ENCODE results near the gene GRHPR. TPM values are rescaled to one million over a fixed set of nuclear protein-coding genes. Genes with fewer than 3 reads are reported as not detected.

GRHPR gene
- total and polyA plus RNA-seq, 2 of the 8 experiments (the other 6 are each of a cell fraction or from before 2014, with no cell fraction given) = 97.0 to 201 TPM

DNA sequence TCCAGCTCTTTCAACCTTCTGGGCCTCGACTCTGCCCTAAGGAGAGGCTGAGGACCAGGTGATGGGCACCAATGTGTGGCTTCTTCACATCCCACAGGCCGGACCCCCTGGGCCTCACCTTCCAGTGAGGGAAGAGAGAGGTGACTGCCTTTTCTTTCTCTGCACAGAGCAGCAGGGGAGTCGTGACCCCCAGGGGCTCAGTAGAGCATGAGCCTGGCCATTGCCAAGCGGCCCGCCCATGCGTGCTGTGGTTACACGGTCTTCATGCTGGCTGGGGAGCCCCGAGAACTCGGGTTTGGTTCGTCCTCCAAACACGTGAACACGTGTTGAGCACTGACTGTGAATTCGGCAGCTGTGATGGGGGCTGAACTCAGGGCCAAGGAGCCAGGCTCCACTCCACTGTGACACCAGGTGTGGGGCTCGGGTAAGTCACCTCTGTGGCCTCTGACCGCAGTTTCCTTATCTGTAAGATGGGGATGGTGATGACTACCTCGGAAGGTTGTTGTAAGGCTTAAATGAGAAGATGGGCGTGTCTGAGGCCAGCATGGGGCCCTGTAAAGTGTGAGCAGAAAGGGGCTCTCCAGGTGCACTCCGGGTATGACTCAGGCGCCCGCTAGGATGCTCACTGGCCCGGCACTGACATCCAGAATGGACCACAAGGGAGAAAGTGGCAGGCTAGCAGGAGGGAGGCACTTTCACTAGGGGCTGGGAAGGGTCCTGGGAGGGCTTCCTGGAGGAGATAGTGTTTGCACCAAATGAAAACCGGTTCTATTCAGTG is 13.4 kb upstream of the GRHPR start (continued):
- TF ChIP-seq RNF2 (IDR thresholded peaks at IDR 0.05; ENCODE audit: borderline replicate concordance, low read depth, low read length, missing control alignments, poor library complexity, severe bottlenecking) (no peak), CEBPB (IDR thresholded peaks at IDR 0.05; ENCODE audit: low read depth, low read length) (no peak), TBP (IDR thresholded peaks at IDR 0.05; ENCODE audit: low read depth, low read length) (no peak)

All from H1 (cell line).